ENCODE measurements around the gene BOD1L2.

- TF ChIP-seq CTCF (IDR thresholded peaks at IDR 0.05): no peak
- TF ChIP-seq POLR2A (IDR thresholded peaks at IDR 0.05): no peak
- no peak for TF ChIP-seq EP300 (IDR thresholded peaks at IDR 0.05)
Measured at GRCh38 chr18:57164401-57164800, 17.5 kb downstream of the BOD1L2 start.

All from tibial nerve (tissue), 4 donors.